Measurements from ENCODE around the gene RASGEF1B. TPM values are rescaled to one million over a fixed set of nuclear protein-coding genes. Genes with fewer than 3 reads are reported as not detected.
A peak's percentile ranks its signal among the peaks of the same experiment; 100 is the strongest.

Gene RASGEF1B
- total and polyA plus RNA-seq, 2 donors from 2014 or later, result 8.3 to 15.0 TPM

DNA sequence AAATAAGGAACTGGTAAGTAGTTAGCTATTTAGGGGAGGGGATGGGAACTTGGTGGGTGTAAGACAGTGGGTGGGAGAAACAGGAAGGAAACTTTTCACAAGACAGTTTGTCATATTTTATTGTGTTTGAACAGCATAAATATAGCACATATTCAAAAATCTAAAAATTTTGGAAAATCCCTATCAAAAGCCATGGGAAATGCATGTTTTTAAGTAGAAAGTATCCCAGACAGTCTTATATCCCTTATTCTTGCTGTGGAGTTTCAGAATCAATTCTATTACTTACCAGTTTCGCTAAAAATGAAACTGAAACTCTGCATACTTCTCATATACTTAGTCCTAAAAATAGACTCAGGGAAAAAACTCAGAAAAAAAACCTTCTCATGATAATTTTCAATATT, 22.3 kb upstream of the RASGEF1B start:
- no peak for DNase-seq
- H3K4me1 ChIP-seq (ENCODE audit: control insufficient read depth in 2 of 3, insufficient read depth in 2 of 3, low read depth in 1 of 3, low read length in 3 of 3), result no peaks in the 10 kb centered on the region
- no peak overlapping the region for H3K27ac ChIP-seq (ENCODE audit: low read depth in 2 of 2, low read length in 2 of 2)
- peak overlapping the region in 1 of 3 donors; percentile 31 for H3K9ac ChIP-seq (ENCODE audit: low read length in 3 of 3)
- H3K4me3 ChIP-seq (ENCODE audit: low read length in 3 of 3), result peak overlapping the region in 1 of 3 donors; percentile 28
- no peaks in the 10 kb centered on the region for H3K9me3 ChIP-seq (ENCODE audit: control insufficient read depth in 2 of 3, insufficient read depth in 1 of 3, low read length in 3 of 3)
- TF ChIP-seq CTCF (IDR thresholded peaks at IDR 0.05; ENCODE audit: borderline replicate concordance, extremely low read depth, insufficient read depth), result no peak
- FAIRE-seq, result peak; percentile 90
- no peaks in the 10 kb centered on the region for H3K36me3 ChIP-seq (ENCODE audit: control insufficient read depth in 2 of 3, insufficient read depth in 3 of 3, low read length in 3 of 3)
- no peaks in the 10 kb centered on the region for H3K27me3 ChIP-seq (ENCODE audit: control insufficient read depth, insufficient read depth, low read length)
- intact Hi-C loops (cut with DNase I), result no loop called here

GRCh38 chr4:81492606-81493230, 21.0 kb upstream of the RASGEF1B start:
- Histone ChIP-seq H3K27ac (ENCODE audit: low read depth in 2 of 2, low read length in 2 of 2) (no peak overlapping the region), H3K4me3 (ENCODE audit: low read length in 3 of 3) (no peak overlapping the region), H3K9me3 (ENCODE audit: control insufficient read depth in 2 of 3, insufficient read depth in 1 of 3, low read length in 3 of 3) (no peaks in the 10 kb centered on the region), H3K4me1 (ENCODE audit: control insufficient read depth in 2 of 3, insufficient read depth in 2 of 3, low read depth in 1 of 3, low read length in 3 of 3) (no peaks in the 10 kb centered on the region), H3K9ac (ENCODE audit: low read length in 3 of 3) (no peak overlapping the region), H3K27me3 (ENCODE audit: control insufficient read depth, insufficient read depth, low read length) (no peaks in the 10 kb centered on the region), H3K36me3 (ENCODE audit: control insufficient read depth in 2 of 3, insufficient read depth in 3 of 3, low read length in 3 of 3) (no peaks in the 10 kb centered on the region)
- intact Hi-C loops (cut with DNase I), result no loop called here
- DNase-seq, result no peak
- TF ChIP-seq CTCF (IDR thresholded peaks at IDR 0.05; ENCODE audit: borderline replicate concordance, extremely low read depth, insufficient read depth), result no peak
- no peak for FAIRE-seq

GRCh38 chr4:81491943-81492342, 20.2 kb upstream of the RASGEF1B start:
- H3K9me3 ChIP-seq (ENCODE audit: control insufficient read depth in 2 of 3, insufficient read depth in 1 of 3, low read length in 3 of 3), result no peaks in the 10 kb centered on the region
- H3K36me3 ChIP-seq (ENCODE audit: control insufficient read depth in 2 of 3, insufficient read depth in 3 of 3, low read length in 3 of 3), result no peaks in the 10 kb centered on the region
- intact Hi-C loops (cut with DNase I), result no loop called here
- DNase-seq (no peak), FAIRE-seq (no peak)
- H3K4me1 ChIP-seq (ENCODE audit: control insufficient read depth in 2 of 3, insufficient read depth in 2 of 3, low read depth in 1 of 3, low read length in 3 of 3), result no peaks in the 10 kb centered on the region
- H3K4me3 ChIP-seq (ENCODE audit: low read length in 3 of 3), result no peak overlapping the region
- H3K27me3 ChIP-seq (ENCODE audit: control insufficient read depth, insufficient read depth, low read length), result no peaks in the 10 kb centered on the region
- no peak overlapping the region for H3K27ac ChIP-seq (ENCODE audit: low read depth in 2 of 2, low read length in 2 of 2)
- no peak overlapping the region for H3K9ac ChIP-seq (ENCODE audit: low read length in 3 of 3)
- TF ChIP-seq CTCF (IDR thresholded peaks at IDR 0.05; ENCODE audit: borderline replicate concordance, extremely low read depth, insufficient read depth), result no peak

All from kidney (tissue), 14 donors.